H9 (cell line): ENCODE results near the gene NAA30. TPM values are rescaled to one million over a fixed set of nuclear protein-coding genes. Genes with fewer than 3 reads are reported as not detected.

Experiments used
- DNase-seq: peaks from one replicate; pipeline ENCODE4 v3.0.0-alpha.2; 2017
- H2AFZ ChIP-seq: one replicate; pipeline ENCODE4 v1.6.1; 2013; ENCODE audit warnings: mild to moderate bottlenecking, low read length, control low read depth, moderate library complexity
- H2AK5ac ChIP-seq: 2 replicates; pipeline ENCODE4 v1.6.1; 2013; ENCODE audit warnings: low read length, control low read depth, mixed read lengths; ENCODE audit not compliant: insufficient read length
- H2BK120ac ChIP-seq: one replicate; pipeline ENCODE4 v1.6.1; 2013; ENCODE audit warnings: low read depth, mild to moderate bottlenecking, low read length, control low read depth, inconsistent platforms; ENCODE audit not compliant: poor library complexity, severe bottlenecking
- H2BK12ac ChIP-seq: 2 replicates; pipeline ENCODE4 v1.6.1; 2013; ENCODE audit warnings: low read length, control low read depth, mixed read lengths, low read depth; ENCODE audit not compliant: insufficient read length
- H2BK15ac ChIP-seq: 2 replicates; pipeline ENCODE4 v1.6.1; 2013; ENCODE audit warnings: low read depth, low read length, control low read depth
- H2BK20ac ChIP-seq: one replicate; pipeline ENCODE4 v1.6.1; 2013; ENCODE audit warnings: low read depth, mild to moderate bottlenecking, low read length, control low read depth, inconsistent platforms; ENCODE audit not compliant: poor library complexity, severe bottlenecking
- H2BK5ac ChIP-seq: 2 replicates; pipeline ENCODE4 v1.6.1; 2013; ENCODE audit warnings: low read length, control low read depth, mixed read lengths; ENCODE audit not compliant: insufficient read length
- H3K14ac ChIP-seq: 2 replicates; pipeline ENCODE4 v1.6.1; 2013; ENCODE audit warnings: low read length, control low read depth; ENCODE audit not compliant: insufficient read depth
- H3K18ac ChIP-seq: 2 replicates; pipeline ENCODE4 v1.6.1; 2013; ENCODE audit warnings: low read depth, mild to moderate bottlenecking, mixed read lengths, low read length, control low read depth; ENCODE audit not compliant: insufficient read length
- H3K23ac ChIP-seq: 2 replicates; pipeline ENCODE4 v1.6.1; 2013; ENCODE audit warnings: low read length, control low read depth, mixed read lengths, low read depth; ENCODE audit not compliant: insufficient read length
- H3K23me2 ChIP-seq: 2 replicates; pipeline ENCODE4 v1.6.1; 2013; ENCODE audit warnings: low read depth, mild to moderate bottlenecking, mixed read lengths, low read length, control low read depth; ENCODE audit not compliant: insufficient read length, poor library complexity, severe bottlenecking
- H3K27ac ChIP-seq: 2 replicates; pipeline ENCODE4 v1.5.1; 2013; ENCODE audit warnings: low read length, control low read depth, mixed read lengths, low read depth; ENCODE audit not compliant: insufficient read length
- H3K27me3 ChIP-seq: 2 replicates; pipeline ENCODE4 v1.6.1; 2013; ENCODE audit warnings: low read length, control low read depth, inconsistent platforms; ENCODE audit not compliant: insufficient read depth
- H3K4ac ChIP-seq: 2 replicates; pipeline ENCODE4 v1.6.1; 2013; ENCODE audit warnings: low read depth, mild to moderate bottlenecking, control low read depth, inconsistent platforms, low read length, moderate library complexity
- H3K4me1 ChIP-seq: 2 replicates; pipeline ENCODE4 v1.6.1; 2013; ENCODE audit warnings: low read length, control low read depth, inconsistent platforms; ENCODE audit not compliant: insufficient read depth
- H3K4me2 ChIP-seq: 2 replicates; pipeline ENCODE4 v1.6.1; 2013; ENCODE audit warnings: low read length, control low read depth, mixed read lengths; ENCODE audit not compliant: insufficient read length, insufficient read depth
- H3K56ac ChIP-seq: 2 replicates; pipeline ENCODE4 v1.6.1; 2013; ENCODE audit warnings: low read depth, mild to moderate bottlenecking, mixed read lengths, low read length, control low read depth; ENCODE audit not compliant: insufficient read length
- H3K79me1 ChIP-seq: 2 replicates; pipeline ENCODE4 v1.6.1; 2013; ENCODE audit warnings: low read depth, mild to moderate bottlenecking, moderate library complexity, low read length, control low read depth, inconsistent platforms; ENCODE audit not compliant: insufficient read depth, poor library complexity, severe bottlenecking
- H3K79me2 ChIP-seq: 2 replicates; pipeline ENCODE4 v1.6.1; 2013; ENCODE audit warnings: low read length, control low read depth, inconsistent platforms; ENCODE audit not compliant: insufficient read depth
- H3K9ac ChIP-seq: 2 replicates; pipeline ENCODE4 v1.6.1; 2013; ENCODE audit warnings: low read length, control low read depth, mixed read lengths; ENCODE audit not compliant: insufficient read length; ENCODE audit errors: extremely low read depth
- H3K9me3 ChIP-seq: one replicate; pipeline ENCODE4 v1.6.1; 2013; ENCODE audit warnings: low read depth, low read length, inconsistent platforms; ENCODE audit not compliant: control insufficient read depth
- H3T11ph ChIP-seq: one replicate; pipeline ENCODE4 v1.6.1; 2013; ENCODE audit warnings: mild to moderate bottlenecking, low read length, control low read depth, inconsistent platforms
- H4K20me1 ChIP-seq: one replicate; pipeline ENCODE4 v1.6.1; 2013; ENCODE audit not compliant: control insufficient read depth, insufficient read length, insufficient read depth
- H4K5ac ChIP-seq: 2 replicates; pipeline ENCODE4 v1.6.1; 2013; ENCODE audit warnings: low read depth, mild to moderate bottlenecking, mixed read lengths, low read length, control low read depth; ENCODE audit not compliant: insufficient read length
- H4K8ac ChIP-seq: replicated peaks from 2 replicates; pipeline ENCODE4 v1.6.1; 2013; ENCODE audit warnings: low read length, control low read depth, mixed read lengths, low read depth; ENCODE audit not compliant: insufficient read length
- H4K91ac ChIP-seq: 2 replicates; pipeline ENCODE4 v1.6.1; 2013; ENCODE audit warnings: low read depth, mild to moderate bottlenecking, moderate library complexity, mixed read lengths, low read length, control low read depth; ENCODE audit not compliant: insufficient read length
- H3K27ac Mint-ChIP-seq, 3 experiments: 2 replicates in 2 of 3; 3 replicates in 1 of 3; pipeline ENCODE4 v1.8.0; 2020 to 2021; ENCODE audit warnings: mixed read lengths in 3 of 3, mild to moderate bottlenecking in 1 of 3, moderate library complexity in 1 of 3
- H3K27me3 Mint-ChIP-seq: 2 replicates; pipeline ENCODE4 v1.8.0; 2021; ENCODE audit warnings: low read depth, mild to moderate bottlenecking, moderate library complexity, mixed read lengths
- H3K36me3 Mint-ChIP-seq, 3 experiments: 2 replicates in 2 of 3; 3 replicates in 1 of 3; pipeline ENCODE4 v1.8.0; 2020 to 2021; ENCODE audit warnings: low read depth in 3 of 3, mixed read lengths in 3 of 3; ENCODE audit not compliant: insufficient read depth in 1 of 3
- H3K4me1 Mint-ChIP-seq, 2 experiments: 2 replicates each; pipeline ENCODE4 v1.8.0; 2020; ENCODE audit warnings: mixed read lengths in 2 of 2
- H3K4me3 Mint-ChIP-seq, 2 experiments: 2 replicates in 1 of 2; 3 replicates in 1 of 2; pipeline ENCODE4 v1.8.0; 2020 to 2021; ENCODE audit warnings: mild to moderate bottlenecking in 2 of 2, mixed read lengths in 2 of 2, moderate library complexity in 1 of 2
- H3K9me3 Mint-ChIP-seq, 2 experiments: 2 replicates in 1 of 2; 3 replicates in 1 of 2; pipeline ENCODE4 v1.8.0; 2020; ENCODE audit warnings: mild to moderate bottlenecking in 2 of 2, mixed read lengths in 2 of 2, moderate library complexity in 1 of 2
- CTCF ChIP-seq: fragments of 200-600 bp; sonication (generic); conservative IDR thresholded peaks from 3 replicates; pipeline ENCODE4 v1.8.0; 2021; ENCODE audit warnings: antibody characterized with exemption, mild to moderate bottlenecking
- WGBS: extraction: QIAGEN DNeasy Blood & Tissue Kit; methylation state at CpG from one replicate; pipeline ENCODE4 v1.1.7; 2013; ENCODE audit warnings: missing lambda C conversion rate, low lambda C conversion rate, mixed read lengths; ENCODE audit not compliant: insufficient read length; ENCODE audit errors: extremely low coverage; 5-methylcytosine and 5-hydroxymethylcytosine counted together
- total RNA-seq: library from RNA; stranded (reverse); gene quantifications from 2 replicates; pipeline ENCODE4 v1.2.1, GENCODE V29; 2021

NAA30 gene
- total RNA-seq, 1 experiment from 2014 or later, result 20.9 TPM

GRCh38 chr14:57380935-57381334 lies 9.5 kb upstream of the NAA30 start:
- Histone ChIP-seq H4K20me1 (no peaks in the 10 kb centered on the region), H2BK15ac (no peak overlapping the region), H3K4ac (no peak overlapping the region), H2BK5ac (no peak overlapping the region), H3K27me3 (no peaks in the 10 kb centered on the region), H3K9ac (no peak overlapping the region), H3K18ac (no peak overlapping the region), H3K9me3 (no peaks in the 10 kb centered on the region), H3K4me1 (no peaks in the 10 kb centered on the region; the same call in none of the 2 replicates), H3K56ac (no peak overlapping the region), H2AFZ (no peak overlapping the region), H4K5ac (no peak overlapping the region), H4K91ac (no peak overlapping the region), H2BK12ac (no peak overlapping the region), H2BK120ac (no peak overlapping the region), H3K23ac (no peak overlapping the region), H3K4me2 (no peak overlapping the region), H3K79me1 (no peaks in the 10 kb centered on the region), H2BK20ac (no peak overlapping the region), H3K23me2 (no peaks in the 10 kb centered on the region), H3K27ac (no peak overlapping the region), H3K79me2 (no peaks in the 10 kb centered on the region), H2AK5ac (no peak overlapping the region), H3K14ac (no peak overlapping the region), H3T11ph (no peak overlapping the region), H4K8ac (no peak overlapping the region)
- no CpG with 5 or more reads among the region's 3 CpGs for WGBS
- Mint-ChIP-seq H3K36me3 (no peaks in the 10 kb centered on the region), H3K27me3 (peaks cover 53% of the 10 kb centered on the region), H3K9me3 (no peaks in the 10 kb centered on the region), H3K27ac (no peak overlapping the region; a peak in 1 of 7 replicates), H3K4me3 (no peak overlapping the region), H3K4me1 (peaks cover 10 to 12% of the 10 kb centered on the region in 2 experiments)
- DNase-seq, result no peak
- TF ChIP-seq CTCF, result no peak
